WERI-Rb-1 (cell line): ENCODE data around the gene EHD3.

ENCODE experiments used
- DNase-seq: peaks from one replicate; pipeline ENCODE4 v3.0.0-alpha.2; 2020
- H3K27ac ChIP-seq: fragments of 250-450 bp; sonication (Bioruptor Pico); 2 replicates; pipeline ENCODE4 v1.5.1; 2020; ENCODE audit warnings: mild to moderate bottlenecking, moderate library complexity
- H3K27me3 ChIP-seq: fragments of 250-450 bp; sonication (Bioruptor Pico); 2 replicates; pipeline ENCODE4 v1.5.1; 2021; ENCODE audit warnings: mild to moderate bottlenecking, low read depth, moderate library complexity; ENCODE audit not compliant: insufficient read depth, severe bottlenecking
- H3K36me3 ChIP-seq: fragments of 250-450 bp; sonication (Bioruptor Pico); 2 replicates; pipeline ENCODE4 v1.5.1; 2020; ENCODE audit warnings: mild to moderate bottlenecking, moderate library complexity
- H3K4me3 ChIP-seq: 2 replicates; pipeline ENCODE4 v1.5.1; 2011; ENCODE audit warnings: low read depth, mild to moderate bottlenecking, control low read depth, low read length
- H3K9me3 ChIP-seq: fragments of 250-450 bp; sonication (Bioruptor Pico); 2 replicates; pipeline ENCODE4 v1.5.1; 2021; ENCODE audit warnings: mild to moderate bottlenecking, moderate library complexity; ENCODE audit not compliant: severe bottlenecking
- TF ChIP-seq, protein P1 (sequence below): IDR thresholded peaks from 2 replicates; pipeline ENCODE4 v1.5.1; 2011; ENCODE audit warnings: low read depth, mild to moderate bottlenecking, control low read depth, inconsistent platforms, low read length

Gene EHD3

DNA sequence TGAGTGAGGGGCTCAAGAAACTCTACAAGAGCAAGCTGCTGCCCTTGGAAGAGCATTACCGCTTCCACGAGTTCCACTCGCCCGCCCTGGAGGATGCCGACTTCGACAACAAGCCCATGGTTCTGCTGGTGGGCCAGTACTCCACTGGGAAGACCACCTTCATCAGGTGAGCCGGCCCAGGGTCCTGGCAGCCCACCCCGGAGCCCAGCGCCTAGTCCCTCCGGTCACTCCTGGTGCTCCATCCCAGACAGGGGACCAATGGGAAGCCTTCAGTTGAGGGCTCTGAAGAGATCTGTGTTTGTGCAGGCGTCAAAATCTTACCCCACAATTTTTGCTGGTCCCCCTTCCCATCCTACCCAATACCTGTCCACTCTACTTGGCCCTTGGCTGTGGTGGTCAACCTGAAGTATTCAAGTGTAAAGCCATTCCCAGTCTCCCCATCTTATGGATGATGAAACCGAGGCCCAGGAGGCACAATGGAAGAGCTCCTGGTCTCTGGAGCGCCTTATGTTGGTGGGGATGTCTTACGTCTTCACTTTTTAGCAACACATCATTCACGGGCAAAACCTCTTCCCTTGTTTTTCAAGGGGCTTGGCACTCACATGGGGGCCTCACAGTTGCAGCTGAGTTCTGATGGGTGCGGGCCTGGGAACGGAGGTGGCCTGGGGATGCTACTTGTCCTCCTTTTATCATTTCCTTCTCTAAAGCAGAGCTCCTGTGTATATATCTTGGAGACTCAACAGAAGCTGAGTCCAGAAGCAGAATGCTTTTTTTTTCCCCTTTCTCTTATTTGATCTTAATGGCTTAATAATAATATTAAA, 941 bp downstream of the EHD3 start:
- Histone ChIP-seq H3K36me3 (no peaks in the 10 kb centered on the region), H3K27ac (no peak overlapping the region), H3K9me3 (no peaks in the 10 kb centered on the region), H3K27me3 (no peaks in the 10 kb centered on the region), H3K4me3 (peak overlapping the region; percentile 67)
- TF ChIP-seq, protein P1, sequence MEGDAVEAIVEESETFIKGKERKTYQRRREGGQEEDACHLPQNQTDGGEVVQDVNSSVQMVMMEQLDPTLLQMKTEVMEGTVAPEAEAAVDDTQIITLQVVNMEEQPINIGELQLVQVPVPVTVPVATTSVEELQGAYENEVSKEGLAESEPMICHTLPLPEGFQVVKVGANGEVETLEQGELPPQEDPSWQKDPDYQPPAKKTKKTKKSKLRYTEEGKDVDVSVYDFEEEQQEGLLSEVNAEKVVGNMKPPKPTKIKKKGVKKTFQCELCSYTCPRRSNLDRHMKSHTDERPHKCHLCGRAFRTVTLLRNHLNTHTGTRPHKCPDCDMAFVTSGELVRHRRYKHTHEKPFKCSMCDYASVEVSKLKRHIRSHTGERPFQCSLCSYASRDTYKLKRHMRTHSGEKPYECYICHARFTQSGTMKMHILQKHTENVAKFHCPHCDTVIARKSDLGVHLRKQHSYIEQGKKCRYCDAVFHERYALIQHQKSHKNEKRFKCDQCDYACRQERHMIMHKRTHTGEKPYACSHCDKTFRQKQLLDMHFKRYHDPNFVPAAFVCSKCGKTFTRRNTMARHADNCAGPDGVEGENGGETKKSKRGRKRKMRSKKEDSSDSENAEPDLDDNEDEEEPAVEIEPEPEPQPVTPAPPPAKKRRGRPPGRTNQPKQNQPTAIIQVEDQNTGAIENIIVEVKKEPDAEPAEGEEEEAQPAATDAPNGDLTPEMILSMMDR, result no peak
- no peak for DNase-seq

GRCh38 chr2:31235504-31235902, 1.6 kb downstream of the EHD3 start:
- no peaks in the 10 kb centered on the region for H3K9me3 ChIP-seq
- no peak for DNase-seq
- H3K4me3 ChIP-seq, result no peak overlapping the region
- H3K27ac ChIP-seq, result no peak overlapping the region
- TF ChIP-seq, protein P1, result no peak
- H3K36me3 ChIP-seq, result no peaks in the 10 kb centered on the region
- H3K27me3 ChIP-seq, result no peaks in the 10 kb centered on the region

GRCh38 chr2:31236433-31237205, 2.7 kb downstream of the EHD3 start:
- H3K4me3 ChIP-seq, result no peak overlapping the region
- no peaks in the 10 kb centered on the region for H3K27me3 ChIP-seq
- TF ChIP-seq, protein P1, result no peak
- DNase-seq, result no peak
- no peaks in the 10 kb centered on the region for H3K36me3 ChIP-seq
- H3K27ac ChIP-seq, result no peak overlapping the region
- no peaks in the 10 kb centered on the region for H3K9me3 ChIP-seq

DNA sequence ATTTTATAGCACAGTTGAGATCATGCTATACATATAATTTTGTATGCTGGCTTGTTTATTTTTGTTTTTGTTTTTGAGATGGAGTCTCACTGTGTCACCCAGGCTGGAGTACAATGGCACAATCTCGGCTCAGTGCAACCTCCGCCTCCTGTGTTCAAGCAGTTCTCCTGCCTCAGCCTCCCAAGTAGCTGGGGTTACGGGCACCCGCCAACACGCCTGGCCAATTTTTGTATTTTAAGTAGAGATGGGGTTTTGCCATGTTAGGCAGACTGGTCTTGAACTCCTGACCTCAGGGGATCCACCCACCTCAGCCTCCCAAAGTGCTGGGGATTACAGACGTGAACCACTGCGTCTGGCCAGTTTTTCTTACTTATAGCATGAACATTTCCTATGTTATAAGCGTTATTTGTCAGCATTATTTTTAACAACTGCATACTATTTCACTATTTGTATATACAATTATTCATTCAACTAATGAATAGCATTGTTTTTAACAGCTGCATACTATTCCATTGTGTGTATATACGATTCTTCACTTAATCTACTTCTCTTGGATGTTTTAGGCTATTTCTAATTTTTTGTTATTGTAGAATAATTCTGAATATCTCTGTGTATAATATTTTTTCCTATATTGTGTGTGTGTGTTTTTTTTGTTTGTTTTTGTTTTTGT, 3.5 kb downstream of the EHD3 start:
- H3K36me3 ChIP-seq, result no peaks in the 10 kb centered on the region
- no peak for DNase-seq
- H3K9me3 ChIP-seq, result no peaks in the 10 kb centered on the region
- H3K4me3 ChIP-seq, result no peak overlapping the region
- TF ChIP-seq, protein P1, result no peak
- no peaks in the 10 kb centered on the region for H3K27me3 ChIP-seq
- H3K27ac ChIP-seq, result no peak overlapping the region

- no peak overlapping the region for H3K27ac ChIP-seq
- no peaks in the 10 kb centered on the region for H3K9me3 ChIP-seq
- no peak overlapping the region for H3K4me3 ChIP-seq
- DNase-seq, result no peak
- no peaks in the 10 kb centered on the region for H3K27me3 ChIP-seq
- TF ChIP-seq, protein P1, result no peak
- H3K36me3 ChIP-seq, result no peaks in the 10 kb centered on the region
These were observed 4.4 kb downstream of the EHD3 start for GRCh38 chr2:31238126-31238905.
